Subcutaneous abdominal adipose tissue (tissue), 5 donors: ENCODE data around the gene CRTAC1.
"Not testable (repeated sequence)": the region's sequence is repeated elsewhere in the genome, so short reads cannot be mapped to it uniquely, and the experiment has no call there.

Source experiments
- H3K27ac ChIP-seq: one replicate; pipeline ENCODE4 v1.7.0; 2013; ENCODE audit warnings: low read depth, mild to moderate bottlenecking, inconsistent platforms, low read length, moderate library complexity
- H3K27me3 ChIP-seq, 5 donors: one replicate each; pipeline ENCODE4 v1.7.0; 2013; ENCODE audit warnings: low read length in 5 of 5, inconsistent platforms in 1 of 5; ENCODE audit not compliant: control insufficient read depth in 5 of 5, insufficient read depth in 4 of 5
- H3K36me3 ChIP-seq, 5 donors: one replicate each; pipeline ENCODE4 v1.7.0; 2013; ENCODE audit warnings: low read length in 5 of 5; ENCODE audit not compliant: control insufficient read depth in 5 of 5, insufficient read depth in 5 of 5
- H3K4me1 ChIP-seq, 5 donors: one replicate each; pipeline ENCODE4 v1.7.0; 2013; ENCODE audit warnings: low read length in 5 of 5, mild to moderate bottlenecking in 3 of 5, moderate library complexity in 1 of 5; ENCODE audit not compliant: control insufficient read depth in 5 of 5, insufficient read depth in 5 of 5
- H3K4me3 ChIP-seq, 5 donors: one replicate each; pipeline ENCODE4 v1.7.0; 2013; ENCODE audit warnings: low read length in 5 of 5, low read depth in 1 of 5
- H3K9ac ChIP-seq, 5 donors: one replicate each; pipeline ENCODE4 v1.7.0; 2013; ENCODE audit warnings: low read length in 5 of 5, mild to moderate bottlenecking in 4 of 5, moderate library complexity in 3 of 5
- H3K9me3 ChIP-seq, 5 donors: one replicate each; pipeline ENCODE4 v1.7.0; 2013; ENCODE audit warnings: low read length in 5 of 5; ENCODE audit not compliant: control insufficient read depth in 5 of 5
- donor health status: healthy.
- donor health status: healthy.
- donor health status: healthy.
- donor health status: healthy.
- donor health status: healthy.

Gene CRTAC1

GRCh38 chr10:97843281-97843671 is 187.1 kb downstream of the CRTAC1 start:
- no peak overlapping the region for H3K9ac ChIP-seq

GRCh38 chr10:97842656-97843280 is 187.7 kb downstream of the CRTAC1 start:
- Histone ChIP-seq H3K4me1 (peaks cover 0 to 6% (median 3%) of the 10 kb centered on the region in 5 donors), H3K9ac (no peak overlapping the region), H3K9me3 (peaks cover 0 to 4% (median 0%) of the 10 kb centered on the region in 5 donors), H3K27me3 (peaks cover 0 to 2% (median 0%) of the 10 kb centered on the region in 5 donors), H3K36me3 (no peaks in the 10 kb centered on the region), H3K4me3 (no peak overlapping the region), H3K27ac (no peak overlapping the region)

More at GRCh38 chr10:97843281-97843671, 187.1 kb downstream of the CRTAC1 start:
- Histone ChIP-seq H3K27ac (no peak overlapping the region), H3K4me3 (no peak overlapping the region), H3K27me3 (peaks cover 0 to 3% (median 0%) of the 10 kb centered on the region in 5 donors), H3K36me3 (no peaks in the 10 kb centered on the region), H3K9me3 (peaks cover 0 to 4% (median 0%) of the 10 kb centered on the region in 5 donors), H3K4me1 (peaks cover 0 to 6% (median 3%) of the 10 kb centered on the region in 5 donors)

- H3K9ac ChIP-seq, H3K36me3 ChIP-seq, H3K9me3 ChIP-seq, H3K27me3 ChIP-seq, H3K27ac ChIP-seq, H3K4me1 ChIP-seq, H3K4me3 ChIP-seq: not testable (repeated sequence)
Observed at GRCh38 chr10:97842114-97842513, 188.3 kb downstream of the CRTAC1 start.

GRCh38 chr10:97841166-97841565 is 189.3 kb downstream of the CRTAC1 start:
- not testable (repeated sequence) for H3K4me3 ChIP-seq, H3K9me3 ChIP-seq, H3K27me3 ChIP-seq, H3K9ac ChIP-seq, H3K4me1 ChIP-seq, H3K36me3 ChIP-seq, H3K27ac ChIP-seq

- H3K9me3 ChIP-seq: no peaks in the 10 kb centered on the region
- no peak overlapping the region for H3K27ac ChIP-seq
Observed at GRCh38 chr10:97838091-97838490, 192.3 kb downstream of the CRTAC1 start.

GRCh38 chr10:97836446-97836845 is 194.0 kb downstream of the CRTAC1 start:
- Histone ChIP-seq H3K4me3 (no peak overlapping the region), H3K27me3 (peaks cover 0 to 13% (median 5%) of the 10 kb centered on the region in 5 donors), H3K9me3 (no peaks in the 10 kb centered on the region), H3K27ac (no peak overlapping the region), H3K36me3 (no peaks in the 10 kb centered on the region), H3K9ac (no peak overlapping the region), H3K4me1 (peaks cover 0 to 6% (median 3%) of the 10 kb centered on the region in 5 donors)

More at GRCh38 chr10:97838091-97838490, 192.3 kb downstream of the CRTAC1 start:
- Histone ChIP-seq H3K36me3 (no peaks in the 10 kb centered on the region), H3K9ac (no peak overlapping the region), H3K4me1 (peaks cover 0 to 6% (median 3%) of the 10 kb centered on the region in 5 donors), H3K27me3 (peaks cover 0 to 7% (median 0%) of the 10 kb centered on the region in 5 donors), H3K4me3 (no peak overlapping the region)

- Histone ChIP-seq H3K4me3 (no peak overlapping the region), H3K27me3 (peaks cover 0 to 12% (median 9%) of the 10 kb centered on the region in 5 donors), H3K9me3 (no peaks in the 10 kb centered on the region), H3K27ac (no peak overlapping the region), H3K9ac (no peak overlapping the region), H3K4me1 (peaks cover 0 to 10% (median 3%) of the 10 kb centered on the region in 5 donors), H3K36me3 (no peaks in the 10 kb centered on the region)
Observed at GRCh38 chr10:97831259-97831658, 199.2 kb downstream of the CRTAC1 start.

GRCh38 chr10:97830064-97830463 is 200.4 kb downstream of the CRTAC1 start:
- H3K36me3 ChIP-seq: no peaks in the 10 kb centered on the region
- H3K4me1 ChIP-seq: peaks cover 0 to 19% (median 13%) of the 10 kb centered on the region in 5 donors
- no peak overlapping the region for H3K27ac ChIP-seq
- no peak overlapping the region for H3K9ac ChIP-seq
- no peaks in the 10 kb centered on the region for H3K9me3 ChIP-seq
- H3K27me3 ChIP-seq: peaks cover 0 to 12% (median 9%) of the 10 kb centered on the region in 5 donors
- H3K4me3 ChIP-seq: no peak overlapping the region

- H3K9me3 ChIP-seq: no peaks in the 10 kb centered on the region
- H3K27ac ChIP-seq: no peak overlapping the region
- H3K4me1 ChIP-seq: peaks cover 0 to 28% (median 15%) of the 10 kb centered on the region in 5 donors
- H3K4me3 ChIP-seq: no peak overlapping the region
- peaks cover 0 to 12% (median 8%) of the 10 kb centered on the region in 5 donors for H3K27me3 ChIP-seq
- H3K36me3 ChIP-seq: no peaks in the 10 kb centered on the region
- H3K9ac ChIP-seq: no peak overlapping the region
Observed at GRCh38 chr10:97828721-97829120, 201.7 kb downstream of the CRTAC1 start.

- Histone ChIP-seq H3K4me1 (peaks cover 0 to 32% (median 15%) of the 10 kb centered on the region in 5 donors), H3K27ac (no peak overlapping the region), H3K27me3 (peaks cover 0 to 10% (median 8%) of the 10 kb centered on the region in 5 donors), H3K9me3 (no peaks in the 10 kb centered on the region), H3K4me3 (no peak overlapping the region), H3K36me3 (no peaks in the 10 kb centered on the region), H3K9ac (no peak overlapping the region)
Observed at GRCh38 chr10:97827702-97828291, 202.6 kb downstream of the CRTAC1 start.
